ENCODE measurements around the gene FNBP1L.
A peak's percentile ranks its signal among the peaks of the same experiment; 100 is the strongest.

FNBP1L gene

GRCh38 chr1:93579891-93580290 is 132.0 kb downstream of the FNBP1L start:
- peak; percentile 93 for DNase-seq (ENCODE audit: low read depth)

GRCh38 chr1:93581917-93582850 is 134.3 kb downstream of the FNBP1L start:
- TF ChIP-seq CTCF (conservative IDR thresholded peaks at IDR 0.05; ENCODE audit: low read length) = no peak
- no peak for DNase-seq (ENCODE audit: low read depth)
- H3K4me3 ChIP-seq (ENCODE audit: low read length) = no peak overlapping the region

More at GRCh38 chr1:93579891-93580290, 132.0 kb downstream of the FNBP1L start:
- TF ChIP-seq CTCF (conservative IDR thresholded peaks at IDR 0.05; ENCODE audit: low read length) = no peak
- H3K4me3 ChIP-seq (ENCODE audit: low read length) = no peak overlapping the region

- TF ChIP-seq CTCF (conservative IDR thresholded peaks at IDR 0.05; ENCODE audit: low read length) = no peak
- no peak overlapping the region for H3K4me3 ChIP-seq (ENCODE audit: low read length)
- DNase-seq (ENCODE audit: low read depth) = peak; percentile 78
Measured at GRCh38 chr1:93584261-93585003, 136.5 kb downstream of the FNBP1L start.

DNA sequence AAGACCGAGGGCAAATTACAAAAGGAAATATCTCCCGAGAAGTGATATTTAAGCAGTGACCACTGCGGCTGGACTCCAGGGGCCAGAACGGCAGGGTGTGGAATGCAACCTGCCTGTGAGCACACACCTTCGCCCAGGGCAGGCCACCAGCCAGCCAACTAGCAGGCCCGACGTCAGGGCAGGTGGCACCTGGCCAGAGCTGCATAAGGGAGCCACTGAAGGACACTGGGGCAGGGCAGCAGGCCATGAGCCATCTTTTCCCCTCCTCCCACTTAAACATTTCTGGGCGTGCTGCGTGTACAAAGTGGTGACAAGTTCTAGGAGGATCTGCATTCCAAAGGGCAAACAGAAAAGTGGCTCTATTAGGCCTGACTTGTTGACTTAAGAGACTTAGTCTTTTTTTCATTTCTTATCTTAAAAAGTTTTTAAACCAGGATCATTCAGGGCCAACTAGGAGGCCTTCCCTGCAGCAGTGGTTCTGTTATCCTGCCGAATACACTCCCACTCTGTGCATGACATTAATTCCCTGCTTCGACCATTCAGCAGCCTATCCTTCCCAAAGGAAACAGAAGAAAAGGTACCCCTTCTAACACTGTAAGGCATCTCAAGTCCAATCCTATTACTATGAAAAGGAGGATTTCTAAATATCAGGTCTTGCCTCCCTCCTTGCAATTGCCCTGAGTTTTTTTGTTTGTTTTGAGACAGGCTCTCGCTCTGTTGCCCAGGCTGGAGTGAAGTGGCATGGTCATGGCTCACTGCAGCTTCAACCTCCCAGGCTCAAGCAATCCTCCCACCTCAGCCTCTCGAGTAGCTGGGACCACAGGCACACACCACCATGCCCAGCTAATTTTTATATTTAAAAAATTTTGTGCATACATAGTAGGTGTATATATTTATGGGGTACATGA is 137.4 kb downstream of the FNBP1L start:
- TF ChIP-seq CTCF (conservative IDR thresholded peaks at IDR 0.05; ENCODE audit: low read length) = no peak
- H3K4me3 ChIP-seq (ENCODE audit: low read length) = no peak overlapping the region
- DNase-seq (ENCODE audit: low read depth) = peak; percentile 56

DNA sequence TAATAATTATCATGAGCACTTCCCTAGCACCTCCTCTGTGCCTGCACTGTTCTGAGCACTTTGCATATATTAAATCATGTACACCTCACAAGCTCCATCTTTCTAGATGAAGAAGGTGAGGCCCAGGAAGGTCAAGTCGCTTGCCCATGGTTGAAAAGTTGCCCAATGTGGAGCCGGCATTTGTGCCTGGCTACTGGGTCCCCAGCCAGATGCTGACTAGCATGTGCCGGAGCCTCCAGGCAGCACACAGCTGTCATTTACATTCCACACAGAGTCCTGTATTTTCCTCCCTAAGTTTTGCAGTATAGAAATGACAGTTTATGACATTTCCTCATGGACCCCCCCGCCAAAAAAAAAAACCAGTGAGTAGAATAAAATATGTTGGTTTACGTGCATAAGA is 139.4 kb downstream of the FNBP1L start:
- no peak for TF ChIP-seq CTCF (conservative IDR thresholded peaks at IDR 0.05; ENCODE audit: low read length)
- no peak for DNase-seq (ENCODE audit: low read depth)
- H3K4me3 ChIP-seq (ENCODE audit: low read length) = no peak overlapping the region

DNA sequence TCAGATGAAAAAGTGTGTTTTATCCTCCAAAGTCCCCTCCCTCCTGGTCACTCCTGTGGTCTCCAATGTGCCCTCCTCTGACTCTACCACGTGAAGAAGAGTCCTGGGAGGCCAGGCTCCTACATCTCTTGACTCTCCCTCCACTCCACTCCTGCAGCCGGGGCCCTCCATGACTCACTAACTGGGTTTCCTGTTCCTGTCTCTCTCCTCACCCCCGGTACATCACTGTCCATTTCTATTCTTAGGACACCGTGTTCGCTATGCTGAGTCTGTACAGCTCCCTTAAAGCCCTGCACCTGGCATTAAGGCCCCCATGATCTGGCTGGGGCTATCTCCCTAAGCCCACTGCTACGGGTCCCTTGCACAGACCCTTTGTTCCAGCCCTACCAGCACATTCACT is 140.3 kb downstream of the FNBP1L start:
- TF ChIP-seq CTCF (conservative IDR thresholded peaks at IDR 0.05; ENCODE audit: low read length) = no peak
- no peak for DNase-seq (ENCODE audit: low read depth)
- H3K4me3 ChIP-seq (ENCODE audit: low read length) = no peak overlapping the region

All from AG10803 (cell line).